H1 (cell line): ENCODE results near the gene RUFY4. TPM values are rescaled to one million over a fixed set of nuclear protein-coding genes. Genes with fewer than 3 reads are reported as not detected.

ENCODE experiments used
- CTCF ChIA-PET: fragments of 300-600 bp; sonication (Branson Sonifier 250); formaldehyde crosslinking; loops from one replicate; lab custom pipeline; 2021; ENCODE audit not compliant: partially characterized antibody; lab: Charles Lee
- POLR2A ChIA-PET: fragments of 300-600 bp; sonication (Branson Sonifier 250); formaldehyde crosslinking; loops from one replicate; lab custom pipeline; 2021; ENCODE audit warnings: inconsistent platforms; ENCODE audit not compliant: partially characterized antibody; lab: Charles Lee
- DNase-seq, 2 experiments: peaks; one replicate each; pipeline versions ENCODE4 v3.0.0 to v3.0.0-alpha.2; 2010 to 2022; ENCODE audit warnings: low spot score in 2 of 2, low read depth in 1 of 2, mixed read lengths in 1 of 2
- FAIRE-seq: peaks from 2 replicates; lab custom pipeline; 2011; peaks lifted over from hg19 to GRCh38; lab: Jason Lieb, UNC
- H2AFZ ChIP-seq: 2 replicates; pipeline ENCODE4 v1.8.1; 2012; ENCODE audit warnings: low read length, inconsistent platforms
- H2AK5ac ChIP-seq: 2 replicates; pipeline ENCODE4 v1.6.1; 2013; ENCODE audit warnings: low read depth, low read length
- H2BK120ac ChIP-seq: replicated peaks from 2 replicates; pipeline ENCODE3; 2013; ENCODE audit warnings: low read depth, low read length, inconsistent platforms
- H2BK12ac ChIP-seq: 2 replicates; pipeline ENCODE4 v1.6.1; 2013; ENCODE audit warnings: low read depth, low read length
- H2BK15ac ChIP-seq: 2 replicates; pipeline ENCODE4 v1.6.1; 2013; ENCODE audit warnings: low read length
- H2BK20ac ChIP-seq: 2 replicates; pipeline ENCODE4 v1.6.1; 2013; ENCODE audit warnings: low read length
- H2BK5ac ChIP-seq: 2 replicates; pipeline ENCODE4 v1.6.1; 2013; ENCODE audit warnings: low read depth, low read length
- H3K14ac ChIP-seq: 2 replicates; pipeline ENCODE4 v1.6.1; 2013; ENCODE audit warnings: inconsistent platforms; ENCODE audit not compliant: insufficient read length
- H3K18ac ChIP-seq: 2 replicates; pipeline ENCODE4 v1.6.1; 2013; ENCODE audit warnings: low read length; ENCODE audit errors: extremely low read depth
- H3K23ac ChIP-seq: 2 replicates; pipeline ENCODE4 v1.6.1; 2013; ENCODE audit warnings: inconsistent platforms; ENCODE audit not compliant: insufficient read length
- H3K23me2 ChIP-seq: 2 replicates; pipeline ENCODE4 v1.6.1; 2013; ENCODE audit warnings: low read depth, low read length
- H3K27ac ChIP-seq: 2 replicates; pipeline ENCODE4 v1.6.1; 2011; ENCODE audit warnings: low read depth, low read length, inconsistent platforms
- H3K27me3 ChIP-seq, 4 experiments: replicated peaks in 1 of 4; 1 replicate in 1 of 4; 2 replicates in 3 of 4; pipeline versions ENCODE4 v1.6.1 to v1.8.1; 2011 to 2013; ENCODE audit warnings: low read length in 3 of 4, mild to moderate bottlenecking in 3 of 4, inconsistent platforms in 2 of 4, mixed read lengths in 2 of 4, moderate library complexity in 1 of 4; ENCODE audit not compliant: control insufficient read depth in 3 of 4, insufficient read depth in 3 of 4; ENCODE audit errors: extremely low read depth in 1 of 4
- H3K36me3 ChIP-seq, 4 experiments: 2 replicates each; pipeline versions ENCODE4 v1.6.1 to v1.8.1; 2011 to 2013; ENCODE audit warnings: mild to moderate bottlenecking in 4 of 4, low read length in 3 of 4, moderate library complexity in 2 of 4, control low read depth in 1 of 4, inconsistent platforms in 1 of 4; ENCODE audit not compliant: insufficient read depth in 4 of 4, control insufficient read depth in 2 of 4
- H3K4ac ChIP-seq: replicated peaks from 2 replicates; pipeline ENCODE3; 2013; ENCODE audit warnings: low read length, low read depth, mixed read lengths, inconsistent platforms; ENCODE audit not compliant: insufficient read length
- H3K4me1 ChIP-seq, 4 experiments: replicated peaks in 1 of 4; 1 replicate in 1 of 4; 2 replicates in 3 of 4; pipeline versions ENCODE4 v1.6.1 to v1.8.1; 2011 to 2013; ENCODE audit warnings: low read length in 3 of 4, inconsistent platforms in 2 of 4, mixed read lengths in 1 of 4; ENCODE audit not compliant: insufficient read depth in 4 of 4, control insufficient read depth in 3 of 4
- H3K4me2 ChIP-seq, 2 experiments: 2 replicates each; pipeline versions ENCODE4 v1.6.1 to v1.8.1; 2011 to 2013; ENCODE audit warnings: low read depth in 2 of 2, low read length in 2 of 2, control low read depth in 1 of 2, inconsistent platforms in 1 of 2, mild to moderate bottlenecking in 1 of 2; ENCODE audit not compliant: insufficient read depth in 1 of 2
- H3K4me3 ChIP-seq, 4 experiments: fragments of 200-600, 300-600 bp in 1 of 4; sonication (generic), shearing (Covaris generic), sonication (Bioruptor Twin) in 1 of 4; 2 replicates each; pipeline versions ENCODE4 v1.5.1 to v1.8.1; 2011 to 2016; ENCODE audit warnings: low read length in 4 of 4, low read depth in 3 of 4, control low read depth in 2 of 4, inconsistent platforms in 2 of 4, mild to moderate bottlenecking in 2 of 4, mixed read lengths in 1 of 4, moderate library complexity in 1 of 4; ENCODE audit not compliant: insufficient read depth in 2 of 4; ENCODE audit errors: extremely low read depth in 1 of 4
- H3K56ac ChIP-seq: replicated peaks from 2 replicates; pipeline ENCODE3; 2013; ENCODE audit warnings: low read depth, mild to moderate bottlenecking, mixed read lengths, low read length, inconsistent platforms; ENCODE audit not compliant: insufficient read length
- H3K79me1 ChIP-seq: 2 replicates; pipeline ENCODE4 v1.6.1; 2013; ENCODE audit warnings: low read depth, low read length, control low read depth
- H3K79me2 ChIP-seq, 2 experiments: 2 replicates each; pipeline versions ENCODE4 v1.6.1 to v1.8.1; 2012 to 2013; ENCODE audit warnings: low read length in 2 of 2, mild to moderate bottlenecking in 2 of 2, inconsistent platforms in 1 of 2; ENCODE audit not compliant: insufficient read depth in 2 of 2, control insufficient read depth in 1 of 2
- H3K9ac ChIP-seq, 4 experiments: replicated peaks in 1 of 4; 1 replicate in 1 of 4; 2 replicates in 3 of 4; pipeline versions ENCODE4 v1.6.1 to v1.8.1; 2011 to 2013; ENCODE audit warnings: low read depth in 3 of 4, low read length in 3 of 4, control low read depth in 2 of 4, mild to moderate bottlenecking in 2 of 4, moderate library complexity in 2 of 4, inconsistent platforms in 1 of 4; ENCODE audit errors: extremely low read depth in 1 of 4
- H3K9me3 ChIP-seq, 2 experiments: 2 replicates each; pipeline versions ENCODE4 v1.6.1 to v1.8.1; 2012 to 2013; ENCODE audit warnings: mild to moderate bottlenecking in 2 of 2, moderate library complexity in 2 of 2, control low read depth in 1 of 2, inconsistent platforms in 1 of 2, low read depth in 1 of 2, low read length in 1 of 2, mixed read lengths in 1 of 2; ENCODE audit not compliant: insufficient read depth in 2 of 2
- H4K20me1 ChIP-seq, 2 experiments: replicated peaks in 1 of 2; 2 replicates each; pipeline versions ENCODE3 to v1.8.1; 2011 to 2013; ENCODE audit warnings: inconsistent platforms in 2 of 2, low read length in 2 of 2, mild to moderate bottlenecking in 1 of 2; ENCODE audit not compliant: insufficient read depth in 2 of 2, control insufficient read depth in 1 of 2
- H4K5ac ChIP-seq: 2 replicates; pipeline ENCODE4 v1.6.1; 2013; ENCODE audit warnings: low read length, low read depth, mixed read lengths, inconsistent platforms; ENCODE audit not compliant: insufficient read length
- H4K8ac ChIP-seq: 2 replicates; pipeline ENCODE4 v1.8.0; 2013; ENCODE audit warnings: mild to moderate bottlenecking, moderate library complexity, low read length, inconsistent platforms; ENCODE audit not compliant: insufficient read depth; ENCODE audit errors: extremely low read depth
- H4K91ac ChIP-seq: replicated peaks from 2 replicates; pipeline ENCODE3; 2013; ENCODE audit warnings: low read length, mixed read lengths, inconsistent platforms; ENCODE audit not compliant: insufficient read length
- BCL11A ChIP-seq, 2 experiments: IDR thresholded peaks; one replicate each; pipeline ENCODE4 v1.6.1; 2011; ENCODE audit warnings: low read depth in 2 of 2, low read length in 2 of 2, mild to moderate bottlenecking in 2 of 2
- CBX5 ChIP-seq: fragments of 300-800, 300-1000 bp; sonication (generic); IDR thresholded peaks from 2 replicates; pipeline ENCODE4 v1.7.1; 2016; ENCODE audit warnings: antibody characterized with exemption, low read length, low read depth
- EP300 ChIP-seq, 2 experiments: IDR thresholded peaks; 1 replicate in 1 of 2; 2 replicates in 1 of 2; pipeline ENCODE4 v1.6.1; 2011 to 2012; ENCODE audit warnings: low read depth in 2 of 2, low read length in 2 of 2, mild to moderate bottlenecking in 2 of 2, borderline replicate concordance in 1 of 2, inconsistent platforms in 1 of 2, moderate library complexity in 1 of 2
- FOSL1 ChIP-seq: IDR thresholded peaks from 2 replicates; pipeline ENCODE4 v1.6.1; 2011; ENCODE audit warnings: mild to moderate bottlenecking, low read depth, low read length, moderate library complexity; ENCODE audit not compliant: insufficient read depth
- RFX5 ChIP-seq: IDR thresholded peaks from 2 replicates; pipeline ENCODE4 v1.6.1; 2011; ENCODE audit warnings: low read depth, low read length, improper control_type of control experiment, borderline replicate concordance
- SUZ12 ChIP-seq: fragments of 200-600 bp; sonication (generic); IDR thresholded peaks from 2 replicates; pipeline ENCODE4 v1.6.1; 2012; ENCODE audit warnings: mild to moderate bottlenecking, inconsistent platforms, low read length, moderate library complexity, mixed read lengths
- USF2 ChIP-seq: IDR thresholded peaks from 2 replicates; pipeline ENCODE4 v1.6.1; 2011; ENCODE audit warnings: low read length, improper control_type of control experiment
- WGBS, 2 experiments: shearing (Covaris generic) in 1 of 2; methylation state at CpG; one replicate each; pipeline versions ENCODE4 v1.1.6 to v1.1.7; 2013 to 2015; ENCODE audit warnings: low lambda C conversion rate in 2 of 2, mixed read lengths in 2 of 2, inconsistent platforms in 1 of 2, low coverage in 1 of 2, missing lambda C conversion rate in 1 of 2; ENCODE audit not compliant: insufficient replicate concordance in 2 of 2, insufficient coverage in 1 of 2, insufficient read length in 1 of 2; ENCODE audit errors: extremely low coverage in 1 of 2, missing lambda C conversion rate in 1 of 2; 5-methylcytosine and 5-hydroxymethylcytosine counted together
- polyA plus RNA-seq, 7 experiments: library from polyadenylated mRNA; depleted of rRNA in 3 of 7; stranded (reverse) in 5 of 7; unstranded in 2 of 7; fragments of >200 nt in 5 of 7; fragments of 200-250 nt in 2 of 7; gene quantifications; 1 replicate in 5 of 7; 2 replicates in 1 of 7; 4 replicates in 1 of 7; pipeline versions ENCODE4 v1.2.1 to v1.2.3, GENCODE V29; 2011 to 2013; ENCODE audit warnings: missing spikeins in 2 of 7, mixed read lengths in 2 of 7
- total RNA-seq: library from RNA; stranded (reverse); fragmentation: NEBNext Ultra II Directional; extraction: Animal tissue kit (Norgen Biotek cat#: 25700); gene quantifications from 2 replicates; pipeline ENCODE4 v1.2.1, GENCODE V29; 2021

Gene RUFY4
- total and polyA plus RNA-seq, 2 of the 8 experiments (the other 6 are each of a cell fraction or from before 2014, with no cell fraction given), result 0.32 to 0.38 TPM

GRCh38 chr2:218081063-218081462 lies 12.0 kb downstream of the RUFY4 start:
- H2AK5ac ChIP-seq, result no peak overlapping the region
- H4K91ac ChIP-seq, result no peak overlapping the region
- H3K4me2 ChIP-seq, result no peak overlapping the region
- peaks cover 0 to 4% of the 10 kb centered on the region in 2 experiments for H4K20me1 ChIP-seq
- no peak overlapping the region for H2AFZ ChIP-seq
- H3K23me2 ChIP-seq, result peaks cover 5% of the 10 kb centered on the region
- 88% methylated on average over 2 of the region's 2 CpGs; no CpG with 5 or more reads in 1 of the 2 experiments for WGBS, 2 experiments
- no peak overlapping the region for H3K14ac ChIP-seq
- no peaks in the 10 kb centered on the region for H3K9me3 ChIP-seq
- no peak overlapping the region for H4K5ac ChIP-seq
- H2BK20ac ChIP-seq, result no peak overlapping the region
- ChIA-PET POLR2A (interaction anchor here (1.4 kb wide), 1 partner anchor 10 kb away, joined by 3 read pairs; no protein-coding TSS in a partner anchor), CTCF (interaction anchor here (0.9 to 1.8 kb wide), 5 partner anchors 8 to 13 kb away, joined by 3 to 10 read pairs (median 6); partner anchors contain the start of gene RUFY4)
- peaks cover 0 to 5% (median 0%) of the 10 kb centered on the region in 4 experiments; a peak in 1 of 7 replicates for H3K4me1 ChIP-seq
- no peak overlapping the region for H4K8ac ChIP-seq
- TF ChIP-seq SUZ12, result no peak
- no peak for TF ChIP-seq USF2
- no peak for TF ChIP-seq CBX5
- TF ChIP-seq EP300 (IDR thresholded peaks at IDR 0.05; ENCODE audit: borderline replicate concordance in 1 of 2, low read depth in 2 of 2, low read length in 2 of 2), result no peak
- TF ChIP-seq BCL11A (IDR thresholded peaks at IDR 0.05; ENCODE audit: low read depth in 2 of 2, low read length in 2 of 2), result no peak
- no peak for TF ChIP-seq RFX5
- no peak for TF ChIP-seq FOSL1
- TF ChIP-seq, all 59 proteins: peak for 0
- H3K4ac ChIP-seq, result no peak overlapping the region
- no peak overlapping the region for H3K23ac ChIP-seq
- no peak overlapping the region for H2BK5ac ChIP-seq
- no peak overlapping the region for H3K4me3 ChIP-seq
- no peaks in the 10 kb centered on the region for H3K79me1 ChIP-seq
- FAIRE-seq (no peak), DNase-seq (no peak)
- no peaks in the 10 kb centered on the region for H3K79me2 ChIP-seq
- no peak overlapping the region for H3K56ac ChIP-seq
- H3K36me3 ChIP-seq, result no peaks in the 10 kb centered on the region
- no peak overlapping the region for H2BK12ac ChIP-seq
- H3K27ac ChIP-seq, result no peak overlapping the region
- H3K18ac ChIP-seq, result no peak overlapping the region
- no peak overlapping the region for H2BK15ac ChIP-seq
- no peak overlapping the region for H3K9ac ChIP-seq
- no peak overlapping the region for H2BK120ac ChIP-seq
- no peaks in the 10 kb centered on the region for H3K27me3 ChIP-seq
